ENCODE results near the gene SERINC4. TPM values are rescaled to one million over a fixed set of nuclear protein-coding genes. Genes with fewer than 3 reads are reported as not detected.
"Not testable (repeated sequence)": the region's sequence is repeated elsewhere in the genome, so short reads cannot be mapped to it uniquely, and the experiment has no call there.

Gene SERINC4
- total RNA-seq: not detected
- long read RNA-seq, partial matches to known transcripts: 0 of 2 reads
- long read RNA-seq, other reads (novel, unspliced or antisense): 2 of 2 reads

DNA sequence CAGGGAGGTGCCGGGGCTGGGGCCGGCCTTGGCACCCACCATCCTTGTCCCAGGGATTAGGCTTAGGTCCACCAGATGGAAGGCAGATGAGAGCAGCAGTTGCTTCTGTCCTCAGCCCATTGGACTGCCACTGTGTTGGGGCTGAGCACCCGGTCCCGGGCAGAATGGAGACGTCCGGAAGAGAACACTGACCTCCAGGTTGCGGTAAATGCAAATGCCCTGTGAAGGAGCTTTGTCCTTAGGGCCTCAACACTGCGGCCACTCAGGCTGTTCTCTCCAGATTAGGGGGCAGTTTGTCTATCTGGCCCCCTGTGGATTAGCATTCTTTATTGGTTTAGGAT, at the start of gene SERINC4:
Gene SERINC4, minus strand, starts transcription at position 276 of the 341 bp plus-strand sequence. Its CDS starts 234 bp downstream, at position 42.
- H3K27me3 ChIP-seq (ENCODE audit: low read depth): no peaks in the 10 kb centered on the region
- DNase-seq: no peak
- H3K4me1 ChIP-seq: peaks cover 47% of the 10 kb centered on the region

DNA sequence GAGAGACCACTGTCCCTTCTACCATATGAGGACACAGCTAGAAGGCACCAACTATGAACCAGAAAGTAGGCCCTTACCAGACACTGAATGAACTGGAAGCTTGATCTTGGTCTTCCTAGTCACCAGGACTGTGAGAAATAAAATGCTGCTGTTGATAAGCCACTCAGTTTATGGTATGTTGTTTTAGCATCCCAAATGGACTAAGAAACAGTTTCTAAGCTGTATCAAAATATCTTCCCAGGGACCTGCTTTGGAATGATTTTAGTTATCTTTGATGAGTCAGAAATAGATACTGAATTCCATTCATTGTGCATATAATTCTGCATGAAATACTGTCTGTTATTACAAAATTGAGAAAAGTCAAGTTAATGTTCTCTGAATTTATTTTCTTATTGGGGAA, 45.4 kb upstream of the SERINC4 start:
- no peak overlapping the region for H3K27ac ChIP-seq
- H3K27me3 ChIP-seq (ENCODE audit: low read depth): no peaks in the 10 kb centered on the region
- no peak for DNase-seq
- ATAC-seq: no peak
- no peaks in the 10 kb centered on the region for H3K4me1 ChIP-seq
- TF ChIP-seq, protein P1, sequence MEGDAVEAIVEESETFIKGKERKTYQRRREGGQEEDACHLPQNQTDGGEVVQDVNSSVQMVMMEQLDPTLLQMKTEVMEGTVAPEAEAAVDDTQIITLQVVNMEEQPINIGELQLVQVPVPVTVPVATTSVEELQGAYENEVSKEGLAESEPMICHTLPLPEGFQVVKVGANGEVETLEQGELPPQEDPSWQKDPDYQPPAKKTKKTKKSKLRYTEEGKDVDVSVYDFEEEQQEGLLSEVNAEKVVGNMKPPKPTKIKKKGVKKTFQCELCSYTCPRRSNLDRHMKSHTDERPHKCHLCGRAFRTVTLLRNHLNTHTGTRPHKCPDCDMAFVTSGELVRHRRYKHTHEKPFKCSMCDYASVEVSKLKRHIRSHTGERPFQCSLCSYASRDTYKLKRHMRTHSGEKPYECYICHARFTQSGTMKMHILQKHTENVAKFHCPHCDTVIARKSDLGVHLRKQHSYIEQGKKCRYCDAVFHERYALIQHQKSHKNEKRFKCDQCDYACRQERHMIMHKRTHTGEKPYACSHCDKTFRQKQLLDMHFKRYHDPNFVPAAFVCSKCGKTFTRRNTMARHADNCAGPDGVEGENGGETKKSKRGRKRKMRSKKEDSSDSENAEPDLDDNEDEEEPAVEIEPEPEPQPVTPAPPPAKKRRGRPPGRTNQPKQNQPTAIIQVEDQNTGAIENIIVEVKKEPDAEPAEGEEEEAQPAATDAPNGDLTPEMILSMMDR (IDR thresholded peaks at IDR 0.05): no peak
- no peak overlapping the region for H3K4me3 ChIP-seq
- no peaks in the 10 kb centered on the region for H3K9me3 ChIP-seq
- intact Hi-C loops (cut with DNase I): no loop called here
- H3K36me3 ChIP-seq: peaks cover 31% of the 10 kb centered on the region

More for the DNA sequence above, at the start of gene SERINC4:
- Histone ChIP-seq H3K27ac (peak within 1 kb of the TSS; percentile 90), H3K36me3 (peaks cover 71% of the 10 kb centered on the region), H3K9me3 (no peaks in the 10 kb centered on the region), H3K4me3 (peak within 1 kb of the TSS; percentile 95)
- ATAC-seq: peak; percentile 2 to 5
- intact Hi-C loops (cut with DNase I): no loop called here
- TF ChIP-seq, protein P1 (IDR thresholded peaks at IDR 0.05): no peak

DNA sequence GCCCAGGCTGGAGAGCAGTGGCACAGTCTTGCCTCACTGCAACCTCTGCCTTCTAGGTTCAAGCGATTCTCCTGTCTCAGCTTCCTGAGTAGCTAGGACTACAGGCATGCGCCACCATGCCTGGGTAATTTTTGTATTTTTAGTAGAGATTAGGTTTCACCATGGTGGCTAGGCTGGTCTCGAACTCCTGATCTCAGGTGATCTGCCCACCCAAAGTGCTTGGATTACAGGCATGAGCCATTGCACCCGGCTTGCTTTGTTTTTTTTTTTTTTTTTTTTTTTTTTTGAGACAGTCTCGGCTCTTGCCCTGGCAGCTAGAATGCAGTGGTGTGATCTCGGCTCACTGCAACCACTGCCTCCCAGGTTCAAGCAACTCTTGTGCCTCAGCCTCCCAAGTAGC, 32.5 kb upstream of the SERINC4 start:
- H3K4me1 ChIP-seq; DNase-seq; H3K27ac ChIP-seq; H3K27me3 ChIP-seq (ENCODE audit: low read depth); H3K4me3 ChIP-seq; intact Hi-C loops (cut with DNase I); H3K9me3 ChIP-seq; ATAC-seq: not testable (repeated sequence)
- H3K36me3 ChIP-seq: peaks cover 14% of the 10 kb centered on the region

DNA sequence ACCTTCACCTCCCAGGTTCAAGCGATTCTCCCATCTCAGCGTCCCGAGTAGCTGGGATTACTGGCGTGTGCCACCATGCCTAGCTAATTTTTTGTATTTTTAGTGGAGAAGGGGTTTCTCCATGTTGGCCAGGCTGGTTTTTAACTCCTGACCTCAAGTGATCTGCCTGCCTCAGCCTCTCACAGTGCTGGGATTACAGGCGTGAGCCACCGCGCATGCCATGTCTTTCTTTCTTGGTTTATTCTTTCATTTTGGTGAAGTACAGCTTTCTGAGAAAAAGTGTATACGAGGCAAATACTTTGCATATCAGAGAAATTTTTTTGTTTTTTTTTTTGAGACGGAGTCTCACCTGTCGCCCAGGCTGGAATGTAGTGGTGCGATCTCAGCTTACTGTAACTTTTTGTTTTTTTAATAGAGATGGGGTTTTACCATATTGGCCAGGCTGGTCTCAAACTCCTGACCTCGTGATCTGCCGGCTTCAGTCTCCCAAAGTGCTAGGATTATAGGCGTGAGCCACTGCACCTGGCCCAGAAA, 31.6 kb upstream of the SERINC4 start:
- H3K4me3 ChIP-seq; H3K9me3 ChIP-seq; H3K27me3 ChIP-seq (ENCODE audit: low read depth); H3K27ac ChIP-seq; ATAC-seq; DNase-seq; intact Hi-C loops (cut with DNase I): not testable (repeated sequence)
- Histone ChIP-seq H3K4me1 (peaks cover 13% of the 10 kb centered on the region), H3K36me3 (peaks cover 11% of the 10 kb centered on the region)

DNA sequence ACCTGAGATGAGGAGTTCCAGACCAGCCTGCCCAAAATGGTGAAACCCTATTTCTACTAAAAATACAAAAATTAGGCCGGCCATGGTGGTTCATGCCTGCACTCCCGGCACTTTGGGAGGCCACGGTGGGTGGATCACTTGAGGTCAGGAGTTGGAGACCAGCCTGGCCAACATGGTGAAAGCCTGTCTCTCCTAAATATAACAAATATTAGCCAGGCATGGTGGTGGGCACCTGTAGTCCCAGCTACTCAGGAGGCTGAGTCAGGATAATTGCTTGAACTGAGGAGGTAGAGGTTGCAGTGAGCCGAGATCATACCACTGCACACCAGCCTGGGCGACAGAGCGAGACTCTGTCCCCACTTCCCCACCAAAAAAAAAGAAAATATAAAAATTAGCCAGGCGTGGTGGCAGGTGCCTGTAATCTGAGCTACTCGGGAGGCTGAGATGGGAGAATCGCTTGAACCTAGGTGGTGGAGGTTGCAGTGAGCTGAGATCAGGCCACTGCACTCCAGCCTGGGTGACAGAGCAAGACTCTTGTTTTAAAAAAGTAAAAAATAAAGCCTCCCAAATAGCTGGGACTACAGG, 30.8 kb upstream of the SERINC4 start:
- H3K27ac ChIP-seq; DNase-seq; intact Hi-C loops (cut with DNase I); H3K4me3 ChIP-seq; H3K27me3 ChIP-seq (ENCODE audit: low read depth); H3K9me3 ChIP-seq; ATAC-seq; H3K36me3 ChIP-seq: not testable (repeated sequence)
- peaks cover 19% of the 10 kb centered on the region for H3K4me1 ChIP-seq

DNA sequence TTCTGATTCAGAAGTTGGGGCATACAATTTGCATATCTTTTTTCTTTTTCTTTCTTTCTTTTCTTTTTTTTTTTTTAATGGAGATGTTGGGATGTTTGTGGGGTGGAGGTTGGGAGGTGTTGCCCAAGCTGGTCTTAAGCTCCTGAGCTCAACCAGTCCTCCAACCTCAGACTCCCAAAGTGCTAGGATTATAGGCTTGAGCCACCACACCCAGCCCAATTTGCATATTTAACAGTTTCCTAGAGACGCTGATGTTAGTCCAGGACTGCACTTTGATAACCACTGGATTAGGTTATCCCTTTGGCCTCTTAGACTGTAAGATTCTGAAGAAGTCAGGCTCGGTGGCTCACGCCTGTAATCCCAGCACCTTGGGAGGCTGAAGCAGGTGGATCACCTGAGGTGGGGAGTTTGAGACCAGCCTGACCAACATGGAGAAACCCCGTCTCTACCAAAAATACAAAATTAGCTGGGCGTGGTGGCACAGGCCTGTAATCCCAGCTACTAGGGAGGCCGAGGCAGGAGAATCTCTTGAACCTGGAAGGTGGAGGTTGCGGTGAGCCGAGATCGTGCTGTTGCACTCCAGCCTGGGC, 30.0 kb upstream of the SERINC4 start:
- H3K27me3 ChIP-seq (ENCODE audit: low read depth); ATAC-seq; H3K9me3 ChIP-seq; H3K36me3 ChIP-seq; H3K27ac ChIP-seq; H3K4me3 ChIP-seq; DNase-seq; intact Hi-C loops (cut with DNase I): not testable (repeated sequence)
- H3K4me1 ChIP-seq: peaks cover 19% of the 10 kb centered on the region

DNA sequence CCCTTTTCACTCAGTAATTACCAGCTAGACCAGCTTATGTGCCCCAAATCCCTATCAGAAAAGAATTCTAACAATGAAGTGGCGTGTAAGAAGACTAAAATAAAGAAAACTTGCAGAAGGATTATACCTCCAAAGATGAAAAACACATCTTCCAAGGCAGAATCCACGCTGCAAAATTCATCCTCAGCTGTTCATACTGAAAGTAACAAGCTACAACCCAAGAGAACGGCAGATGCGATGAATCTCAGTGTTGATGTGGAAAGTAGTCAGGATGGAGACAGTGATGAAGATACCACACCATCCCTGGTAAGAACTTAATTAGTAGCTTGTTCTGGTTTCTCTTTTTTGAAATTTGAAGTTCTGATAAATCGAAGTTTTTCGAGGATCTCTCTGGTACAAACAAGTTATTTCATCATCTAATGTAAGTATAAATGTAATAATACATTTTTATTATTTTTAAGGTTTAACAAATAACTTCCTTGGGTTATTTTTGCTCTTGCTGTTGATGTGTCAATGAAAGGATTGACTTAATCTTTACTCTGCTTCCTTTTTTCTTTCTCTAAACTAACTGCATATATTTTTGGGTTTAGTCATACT, 28.1 kb upstream of the SERINC4 start:
- DNase-seq (no peak), ATAC-seq (no peak)
- Histone ChIP-seq H3K4me3 (no peak overlapping the region), H3K4me1 (peaks cover 27% of the 10 kb centered on the region), H3K9me3 (no peaks in the 10 kb centered on the region), H3K27me3 (ENCODE audit: low read depth) (no peaks in the 10 kb centered on the region), H3K36me3 (no peaks in the 10 kb centered on the region), H3K27ac (no peak overlapping the region)
- intact Hi-C loops (cut with DNase I): no loop called here
- TF ChIP-seq, protein P1 (IDR thresholded peaks at IDR 0.05): no peak

Measured in lower lobe of right lung (tissue), 2 donors.